Measurements from ENCODE around the gene GRAP2.

GRCh38 chr22:39965748-39966147 lies 64.9 kb downstream of the GRAP2 start:
- no peak for TF ChIP-seq CTCF (IDR thresholded peaks at IDR 0.05)
- TF ChIP-seq POLR2A (IDR thresholded peaks at IDR 0.05) = no peak

Measured in uterus (tissue), 2 donors.